GOT3 (cell line): Measurements from ENCODE around the gene TELO2.
"Not testable (repeated sequence)": the region's sequence is repeated elsewhere in the genome, so short reads cannot be mapped to it uniquely, and the experiment has no call there.

Experiments used
- DNase-seq: peaks from one replicate; lab custom pipeline; 2025; ENCODE audit warnings: mixed read lengths; lab: John Stamatoyannopoulos, UW

TELO2 gene

DNA sequence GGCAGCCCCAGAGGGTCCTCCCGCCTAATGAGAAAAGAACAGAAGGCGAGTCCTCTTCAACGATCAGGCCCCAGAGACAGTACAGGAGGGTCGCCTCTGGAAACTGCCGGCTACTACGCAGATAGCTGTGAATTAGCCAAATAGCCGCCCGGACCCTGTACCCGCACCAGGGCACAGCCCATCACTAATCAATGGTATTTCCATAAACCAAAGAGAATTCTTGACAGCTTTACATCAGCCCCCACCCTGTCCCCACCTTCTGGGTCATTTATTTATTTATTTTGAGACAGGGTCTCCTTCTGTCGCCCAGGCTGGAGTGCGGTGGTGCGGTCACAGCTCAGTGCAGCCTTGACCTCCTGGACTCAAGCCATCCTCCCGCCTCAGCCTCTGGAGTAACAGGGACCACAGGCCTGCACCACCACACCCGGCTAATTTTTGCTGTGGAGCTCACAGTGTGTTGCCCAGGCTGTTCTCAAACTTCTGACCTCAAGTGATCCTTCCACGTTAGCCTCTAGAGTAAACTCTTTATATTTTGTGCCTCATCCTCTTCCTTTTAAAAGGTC is 17.5 kb upstream of the TELO2 start:
- no peak for DNase-seq

DNA sequence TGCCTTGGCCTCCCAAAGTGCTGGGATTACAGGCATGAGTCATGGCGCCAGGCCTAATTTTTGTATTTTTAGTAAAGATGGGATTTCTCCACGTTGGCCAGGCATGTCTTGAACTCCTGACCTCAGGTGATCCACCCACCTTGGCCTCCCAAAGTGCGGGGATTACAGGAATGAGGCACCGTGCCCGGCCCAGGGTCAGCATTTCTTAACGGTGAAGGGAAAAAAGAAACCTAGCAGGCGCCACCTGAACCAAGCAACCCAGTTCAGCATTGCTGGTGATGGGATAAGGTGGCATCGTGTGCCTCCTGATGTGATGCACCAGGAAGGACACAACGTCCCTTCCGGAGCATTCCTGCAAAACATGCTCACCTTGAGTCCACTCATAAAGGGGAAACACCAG is 16.1 kb upstream of the TELO2 start:
- DNase-seq: no peak

DNA sequence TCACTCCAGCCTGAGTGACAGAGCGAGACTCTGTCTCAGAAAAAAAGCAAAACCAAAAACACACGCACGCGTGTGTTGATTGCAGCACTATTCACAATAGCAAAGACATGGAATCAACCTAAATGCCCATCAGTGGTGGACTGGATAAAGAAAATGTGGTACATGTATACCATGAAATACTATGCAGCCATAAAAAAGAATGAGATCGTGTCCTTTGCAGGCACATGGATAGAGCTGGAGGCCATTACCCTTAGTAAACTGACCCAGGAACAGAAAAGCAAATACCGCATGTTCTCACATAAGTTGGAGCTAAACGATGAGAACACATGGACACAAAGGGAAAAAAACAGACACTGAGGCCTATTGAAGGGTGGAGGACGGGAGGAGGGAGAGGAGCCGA is 14.2 kb upstream of the TELO2 start:
- not testable (repeated sequence) for DNase-seq

DNA sequence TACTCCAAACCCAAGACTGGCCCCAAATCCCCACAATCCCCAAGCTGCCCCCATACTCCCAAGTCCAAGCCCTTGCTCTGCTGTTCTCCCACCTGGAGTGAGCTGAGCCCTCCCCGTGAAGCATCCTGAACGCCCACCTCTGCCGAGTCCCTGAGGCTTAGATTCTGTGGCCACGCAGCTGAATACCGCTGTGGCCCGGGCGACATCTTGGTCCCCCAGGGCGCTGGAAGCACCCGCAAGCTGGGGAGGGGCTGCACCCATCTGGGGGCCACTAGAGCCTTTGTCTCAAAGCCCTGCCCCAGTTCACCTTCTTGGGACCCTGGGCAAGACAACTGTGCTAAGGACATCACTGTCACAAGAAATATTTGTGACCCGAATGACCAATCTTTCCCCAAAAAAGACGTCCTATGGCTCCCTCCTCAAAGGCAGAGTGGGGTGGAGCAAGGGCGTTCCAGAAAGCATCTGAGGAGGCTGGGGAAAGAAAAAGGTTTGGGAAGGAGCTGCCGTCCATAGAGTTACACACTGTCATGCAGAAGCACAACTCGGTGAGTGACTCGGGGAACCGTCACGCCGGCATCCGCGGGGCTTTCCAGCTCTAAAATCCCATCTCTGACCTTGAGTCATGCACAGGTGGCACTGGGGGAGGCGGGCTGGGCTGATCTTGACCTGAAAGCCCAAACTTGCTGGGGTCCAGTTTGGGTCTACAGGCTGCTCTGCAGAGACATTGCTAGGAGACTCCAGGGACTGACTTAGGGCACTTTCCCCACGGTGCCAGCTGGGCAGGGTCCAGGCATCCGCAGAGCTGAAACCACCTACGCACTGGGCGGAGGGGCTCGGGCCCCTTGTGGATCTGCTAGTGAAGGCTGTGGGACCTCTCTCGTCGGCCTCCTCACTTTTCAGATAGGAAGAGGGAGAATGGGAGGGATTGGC is 11.0 kb upstream of the TELO2 start:
- DNase-seq: no peak

DNA sequence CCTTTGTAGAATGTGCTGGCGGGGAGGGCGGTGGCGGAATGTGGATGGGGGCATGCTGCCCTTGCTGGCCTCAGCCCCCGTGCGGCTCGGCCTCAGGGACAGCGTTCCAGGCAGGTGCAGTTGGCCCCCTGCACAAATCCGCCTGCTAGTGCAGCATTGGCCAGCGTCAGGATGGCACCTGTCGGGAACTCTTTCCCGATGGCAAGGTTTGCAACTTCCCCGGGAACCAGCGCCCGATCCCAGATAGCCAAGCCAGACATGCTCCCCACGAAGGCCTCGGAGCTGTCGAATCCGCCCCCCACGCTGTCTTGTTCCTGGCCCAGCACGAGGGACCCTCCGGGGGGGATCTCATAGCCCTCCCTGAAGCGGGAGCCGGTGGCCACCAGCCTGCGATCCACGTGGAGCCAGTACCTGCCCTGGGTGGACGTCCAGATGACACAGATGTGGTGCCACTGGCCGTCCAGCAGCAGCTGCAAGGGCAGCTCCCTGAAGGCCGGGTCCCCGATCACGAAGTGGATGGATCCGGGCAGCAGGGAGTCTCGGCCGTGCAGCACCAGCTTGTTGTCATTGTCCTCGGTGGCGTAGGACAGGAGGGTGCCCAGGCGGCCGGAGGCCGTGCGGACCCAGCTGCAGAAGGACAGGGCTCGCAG is 7.2 kb upstream of the TELO2 start:
- no peak for DNase-seq

DNA sequence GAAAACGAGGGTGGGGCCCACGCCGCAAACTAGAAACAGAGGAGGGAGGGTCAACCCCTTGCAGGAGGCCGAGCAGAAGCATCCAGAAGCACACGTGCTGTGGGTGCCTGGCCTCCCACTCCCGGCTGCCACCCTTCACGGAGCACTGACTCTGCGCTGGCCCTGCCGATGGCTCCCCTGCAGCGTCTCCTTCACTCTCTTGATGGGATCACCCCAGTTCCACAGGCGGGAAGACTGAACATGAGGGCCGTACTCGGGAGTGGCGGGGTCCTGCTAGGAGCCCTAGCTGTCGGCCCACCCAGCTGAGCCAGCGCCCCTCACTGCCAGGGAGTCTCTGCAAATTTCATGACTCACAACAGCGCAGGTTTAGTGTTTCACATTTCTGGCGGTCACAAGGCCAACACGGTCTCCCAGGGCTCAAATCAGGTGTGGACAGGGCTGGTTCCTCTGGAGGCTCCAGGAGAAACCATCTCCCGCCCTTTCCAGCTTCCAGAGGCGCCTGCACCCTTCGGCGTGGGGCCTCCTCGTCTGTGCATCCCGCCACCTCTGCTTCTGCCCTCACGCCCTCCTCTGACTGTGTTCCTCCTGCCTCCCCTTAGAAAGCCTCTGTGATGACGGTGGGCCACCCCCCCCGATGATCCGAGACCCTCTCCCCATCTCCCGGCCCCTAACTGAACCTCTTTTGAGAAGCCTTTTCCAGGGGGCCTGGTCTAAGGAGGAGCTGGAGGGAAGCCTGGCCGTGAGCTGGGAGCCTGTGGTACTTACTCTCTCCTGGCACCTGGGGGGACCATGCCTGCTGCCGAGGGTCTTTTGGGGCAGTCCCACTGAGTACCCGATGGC is 6.4 kb upstream of the TELO2 start:
- DNase-seq: no peak

DNA sequence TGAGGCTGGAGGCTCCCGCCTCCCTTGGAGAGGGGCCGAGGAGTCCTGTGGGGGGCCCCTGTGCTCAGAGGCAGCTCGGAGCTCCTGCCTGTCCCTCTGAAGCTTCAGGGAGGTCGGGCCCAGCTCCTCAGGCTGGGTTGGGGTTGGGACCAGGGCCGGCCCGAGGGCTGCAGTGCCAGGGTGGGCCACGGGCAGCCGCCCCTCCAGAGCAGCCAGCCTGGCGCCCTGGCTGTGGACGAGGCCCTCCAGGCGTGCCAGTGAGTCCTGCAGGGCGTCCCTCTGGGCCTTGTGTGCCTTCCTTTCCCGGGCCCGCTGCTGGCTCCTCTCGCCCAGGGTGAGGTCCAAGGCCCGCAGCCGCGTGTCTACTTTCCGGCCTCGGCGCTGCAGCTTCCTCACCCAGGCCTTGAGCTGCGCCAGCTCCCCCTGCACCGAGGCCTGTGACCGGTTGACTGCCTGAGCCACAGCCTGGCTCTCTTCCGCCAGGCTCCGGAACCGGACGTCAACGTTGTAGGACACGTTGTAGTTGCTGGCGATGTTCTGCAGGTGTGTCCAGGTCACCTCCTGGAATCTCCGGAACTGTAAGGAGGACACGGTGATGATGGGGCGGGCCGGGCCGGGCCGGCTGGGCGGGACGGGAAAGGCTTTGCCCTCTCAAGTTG is 5.6 kb upstream of the TELO2 start:
- no peak for DNase-seq

DNA sequence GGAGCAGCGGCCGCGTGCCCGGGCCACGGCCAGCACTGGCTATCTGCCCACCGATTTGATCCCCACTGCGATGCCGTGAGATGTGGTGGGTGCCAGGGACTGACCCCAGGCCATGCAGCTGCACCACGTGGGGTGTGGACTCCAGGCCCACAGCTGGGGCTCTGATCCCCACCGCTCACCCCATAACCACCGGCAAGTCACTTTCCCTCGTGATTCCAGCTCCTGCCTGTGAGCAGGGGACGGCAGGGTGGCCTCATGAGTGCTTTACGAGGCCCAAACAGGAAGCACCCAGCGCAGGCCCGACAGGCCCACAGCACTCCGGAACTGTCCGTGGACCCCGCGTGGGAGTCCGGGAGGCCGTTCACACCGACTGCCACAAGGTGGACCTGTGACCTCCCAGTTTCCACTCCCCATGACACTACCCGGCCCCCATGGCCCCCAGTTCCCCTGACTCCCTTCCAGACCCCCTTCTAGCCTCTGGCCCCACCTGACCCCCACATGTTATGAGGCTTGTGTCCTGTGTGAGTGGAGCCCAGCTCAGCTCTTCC is 5.0 kb upstream of the TELO2 start:
- no peak for DNase-seq

DNA sequence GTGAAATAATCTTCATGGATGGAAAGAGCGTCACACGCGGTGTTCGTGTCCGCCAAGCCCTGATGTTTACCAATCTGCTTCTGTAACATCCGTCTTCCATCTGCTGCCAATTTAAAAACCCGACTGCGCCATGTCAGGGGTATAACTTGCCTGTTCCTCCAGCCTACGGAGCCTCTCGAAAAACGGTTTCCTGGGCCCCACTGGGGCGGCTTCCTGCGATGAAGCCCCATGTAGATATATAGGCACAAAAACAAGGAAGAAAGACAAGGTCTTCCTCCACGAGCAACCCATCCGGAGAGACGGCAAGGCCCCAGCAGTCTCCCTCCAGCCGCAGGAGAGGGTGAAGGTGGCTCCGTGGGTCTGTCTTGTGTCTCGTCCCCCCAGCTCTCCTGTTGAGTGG is 4.5 kb upstream of the TELO2 start, which contains the start of gene PTX4:
TSS of gene PTX4 (minus strand) at position 326 of the 400 bp plus-strand sequence. CDS start at position 291, 35 bp downstream.
- no peak for DNase-seq

DNA sequence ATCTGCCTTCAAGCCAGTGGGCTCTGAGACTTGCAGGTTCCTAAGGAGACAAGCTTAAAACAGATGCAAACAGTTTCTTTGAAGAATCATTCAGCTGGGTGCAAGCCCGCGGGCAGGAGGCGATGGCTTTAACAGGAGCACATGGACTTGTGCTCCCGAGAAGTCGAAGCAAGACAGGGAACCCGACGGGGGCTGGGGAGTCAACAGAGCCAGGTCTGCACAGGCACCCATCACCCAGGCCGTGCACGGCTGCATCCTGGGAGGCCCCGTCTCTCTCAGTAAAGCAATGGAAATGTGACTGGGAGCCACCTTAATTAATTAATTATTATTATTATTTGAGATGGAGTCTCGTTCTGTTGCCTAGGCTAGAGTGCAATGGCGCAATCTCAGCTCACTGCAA is 4.1 kb upstream of the TELO2 start:
- no peak for DNase-seq

DNA sequence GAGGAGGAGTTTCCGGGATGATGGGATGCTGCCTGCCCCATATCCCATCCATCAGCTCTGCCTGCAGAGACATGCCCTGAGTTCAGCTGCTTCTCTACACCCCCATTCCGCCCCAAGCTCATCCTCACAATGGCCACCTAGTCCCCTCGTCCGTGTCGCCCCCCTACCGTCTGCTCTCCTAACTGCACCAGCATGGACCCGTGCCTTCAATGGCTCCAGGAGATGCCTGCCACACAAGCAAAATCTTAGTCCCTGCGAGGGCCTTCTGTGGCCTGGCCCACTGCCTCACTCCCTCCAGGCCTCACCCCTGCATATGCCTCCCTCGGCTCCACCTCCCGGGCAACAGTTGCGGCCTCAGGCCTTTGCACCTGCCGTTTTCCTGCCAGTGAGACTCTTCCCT is 1.8 kb upstream of the TELO2 start:
- no peak for DNase-seq

DNA sequence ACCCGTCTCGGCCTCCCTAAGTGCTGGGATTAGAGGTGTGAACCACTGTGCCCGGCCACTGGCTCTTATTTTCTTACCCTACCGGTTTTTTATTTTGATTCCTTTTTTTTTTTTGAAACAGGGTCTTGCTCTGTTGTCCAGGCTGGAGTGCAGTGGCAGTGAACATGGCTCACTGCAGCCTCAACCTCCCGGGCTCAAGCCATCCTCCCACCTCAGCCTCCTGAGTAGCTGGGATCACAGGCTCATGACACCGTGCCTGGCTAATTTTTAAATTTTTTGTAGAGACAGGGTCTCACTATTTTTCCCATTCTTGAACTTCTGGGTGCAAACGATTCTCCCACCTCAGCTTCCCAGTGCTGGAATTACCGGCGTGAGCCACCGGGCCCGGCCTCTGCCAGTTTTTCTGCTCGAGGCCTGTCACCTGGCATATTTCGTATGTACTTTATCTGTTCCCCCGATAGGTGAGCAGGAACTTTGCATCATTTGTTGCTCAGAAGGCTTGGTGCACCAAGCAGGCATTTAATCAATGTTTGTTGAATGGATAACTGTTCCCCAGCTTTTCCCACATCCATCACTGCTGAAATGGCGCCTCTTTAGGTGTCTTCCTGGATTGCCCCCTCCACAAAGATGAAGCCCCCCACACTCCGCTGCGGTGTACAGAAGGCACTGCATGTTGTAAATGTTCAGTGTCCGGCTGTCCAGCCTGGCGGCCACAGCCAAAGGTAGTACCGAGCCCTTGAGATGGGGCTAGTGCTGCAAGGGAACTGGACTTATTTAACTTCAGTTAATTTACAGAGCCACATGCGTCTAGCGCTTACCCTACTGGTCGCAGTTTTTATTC is 858 bp upstream of the TELO2 start:
- no peak for DNase-seq

DNA sequence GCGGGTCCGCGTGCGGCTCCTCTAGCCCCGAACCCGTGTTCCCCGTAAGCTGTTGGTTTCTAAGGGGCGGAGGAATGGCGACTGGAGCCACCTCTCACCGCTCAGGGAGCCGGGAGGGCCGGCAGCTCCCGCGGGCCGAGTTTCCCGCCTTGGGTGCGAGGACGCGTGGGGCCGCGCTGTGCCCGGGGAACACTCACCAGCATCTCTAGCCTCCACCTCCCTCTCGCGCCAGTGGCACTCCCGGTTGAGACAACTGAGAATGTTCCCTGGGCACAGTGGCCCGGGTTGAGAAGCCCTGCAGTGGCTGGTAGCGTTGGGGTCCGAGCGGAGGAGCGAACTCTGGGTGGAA is 560 bp downstream of the TELO2 start:
- no peak for DNase-seq

DNA sequence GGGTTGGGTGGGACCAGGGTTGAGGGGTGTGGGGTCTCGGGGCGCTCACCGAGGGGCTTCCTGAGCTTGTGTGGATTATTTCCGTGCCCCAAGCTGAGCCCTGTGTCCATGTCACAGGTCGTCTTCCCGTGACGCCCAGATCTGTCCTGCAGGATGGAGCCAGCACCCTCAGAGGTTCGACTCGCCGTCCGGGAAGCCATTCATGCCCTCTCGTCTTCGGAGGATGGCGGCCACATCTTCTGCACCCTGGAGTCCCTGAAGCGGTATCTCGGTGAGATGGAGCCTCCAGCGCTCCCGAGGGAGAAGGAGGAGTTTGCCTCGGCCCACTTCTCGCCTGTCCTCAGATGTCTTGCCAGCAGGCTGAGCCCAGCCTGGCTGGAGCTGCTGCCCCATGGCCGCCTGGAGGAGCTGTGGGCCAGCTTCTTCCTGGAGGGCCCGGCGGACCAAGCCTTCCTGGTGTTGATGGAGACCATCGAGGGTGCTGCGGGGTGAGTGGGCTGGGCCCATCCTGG is 1.0 kb downstream of the TELO2 start:
- DNase-seq: no peak

DNA sequence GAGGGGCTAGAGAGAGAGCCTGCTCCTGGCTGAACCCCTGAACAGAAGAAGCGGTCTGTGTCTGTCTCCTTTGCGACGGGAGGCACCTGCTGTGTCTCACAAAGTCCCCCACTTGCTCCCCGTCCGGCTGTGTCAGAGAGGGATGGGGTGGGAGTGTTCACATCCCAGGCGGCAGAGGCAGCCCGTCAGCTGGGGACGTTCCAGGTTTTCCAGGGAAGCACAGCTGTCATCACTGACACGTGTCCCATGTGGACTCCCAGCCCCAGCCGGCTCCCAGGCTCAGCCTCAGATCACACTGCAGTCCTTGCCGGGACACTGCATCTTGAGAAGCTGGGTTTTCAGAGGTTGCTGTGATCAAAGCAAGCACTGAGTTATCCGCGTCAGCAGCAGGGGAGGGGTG is 1.6 kb downstream of the TELO2 start:
- DNase-seq: no peak

DNA sequence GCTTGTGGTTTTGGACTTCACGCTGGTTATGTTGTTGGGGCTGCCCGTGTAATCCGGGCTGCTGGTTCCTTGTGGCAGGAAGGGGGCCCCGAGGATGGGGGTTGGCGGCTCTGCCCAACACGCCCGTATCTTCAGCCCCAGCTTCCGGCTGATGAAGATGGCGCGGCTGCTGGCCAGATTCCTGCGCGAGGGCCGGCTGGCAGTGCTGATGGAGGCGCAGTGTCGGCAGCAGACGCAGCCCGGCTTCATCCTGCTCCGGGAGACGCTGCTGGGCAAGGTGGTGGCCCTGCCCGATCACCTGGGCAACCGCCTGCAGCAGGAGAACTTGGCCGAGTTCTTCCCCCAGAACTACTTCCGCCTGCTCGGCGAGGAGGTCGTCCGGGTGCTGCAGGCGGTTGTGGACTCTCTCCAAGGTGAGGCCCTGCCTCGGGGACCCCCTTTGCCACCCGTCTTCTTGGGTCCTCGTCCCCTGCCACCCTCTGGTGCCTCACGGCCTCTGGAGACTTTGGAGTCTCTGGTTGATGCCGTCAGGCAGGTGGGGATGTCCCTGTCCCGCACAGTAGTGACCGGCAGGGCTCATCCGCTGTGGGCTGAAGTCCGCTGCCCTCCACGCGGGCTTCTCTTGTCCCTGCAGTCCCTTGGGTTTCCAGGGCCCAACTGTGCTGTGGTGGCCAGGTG is 2.2 kb downstream of the TELO2 start:
- no peak for DNase-seq

DNA sequence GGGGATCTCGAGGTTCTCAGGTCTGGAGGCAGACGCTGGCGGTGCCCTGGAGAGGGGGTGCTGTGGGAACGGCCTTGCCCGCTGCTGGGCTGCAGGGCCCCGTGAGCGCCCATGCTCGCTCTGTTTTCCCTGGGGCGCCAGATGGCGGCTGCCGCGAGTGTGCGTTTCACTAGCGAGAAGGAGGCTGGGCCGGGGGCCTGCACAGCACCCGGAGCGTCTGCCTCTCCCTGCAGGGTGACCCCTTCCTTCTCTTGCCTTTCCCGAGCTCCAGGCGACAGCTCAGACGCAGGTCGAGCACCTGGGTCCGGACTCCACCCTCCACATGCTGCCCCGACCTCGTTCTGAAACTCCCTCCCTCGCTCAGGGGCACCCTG is 2.7 kb downstream of the TELO2 start:
- DNase-seq: no peak

DNA sequence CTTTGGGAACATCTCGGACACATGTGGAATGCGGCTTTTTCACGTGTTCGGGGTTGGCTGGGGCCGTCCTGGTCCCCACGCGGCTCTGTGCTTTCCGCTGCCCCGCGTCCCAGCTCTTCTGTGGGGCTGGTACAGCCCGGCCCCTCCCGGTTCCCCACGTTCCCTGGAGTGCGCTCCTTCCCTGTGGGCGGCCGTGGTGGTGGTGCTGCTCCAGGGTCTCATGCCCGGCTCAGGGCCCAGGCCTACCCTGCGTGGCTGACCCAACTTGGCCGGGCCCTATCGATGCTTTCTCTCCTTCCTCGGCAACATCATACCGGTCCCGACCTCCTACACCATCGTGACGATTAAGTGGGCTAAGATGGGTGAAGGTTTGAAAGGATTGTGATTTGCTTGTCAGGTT is 3.3 kb downstream of the TELO2 start:
- no peak for DNase-seq

DNA sequence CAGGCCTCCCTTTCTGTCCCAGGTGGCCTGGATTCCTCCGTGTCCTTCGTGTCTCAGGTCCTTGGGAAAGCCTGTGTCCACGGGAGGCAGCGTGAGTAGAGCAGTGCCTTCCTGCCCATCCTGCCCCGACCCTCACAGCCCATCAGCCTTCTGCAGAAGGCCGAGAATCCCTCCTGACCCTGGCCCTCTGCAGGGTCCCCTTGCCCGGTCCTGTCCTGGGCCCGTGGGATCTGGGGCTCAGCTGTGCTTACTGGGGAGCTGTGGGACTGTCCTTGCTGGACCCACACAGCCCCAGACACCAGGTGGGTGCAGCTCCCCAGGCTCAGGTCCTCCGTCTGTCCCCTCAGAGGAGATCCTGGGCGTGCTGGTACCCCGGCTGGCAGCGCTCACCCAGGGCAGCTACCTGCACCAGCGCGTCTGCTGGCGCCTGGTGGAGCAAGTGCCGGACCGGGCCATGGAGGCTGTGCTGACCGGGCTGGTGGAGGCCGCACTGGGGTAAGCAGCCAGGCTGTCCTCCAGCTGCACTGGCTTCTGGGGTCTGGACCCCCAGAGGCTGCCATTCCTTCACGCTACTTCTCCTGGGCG is 3.9 kb downstream of the TELO2 start:
- no peak for DNase-seq
